OCI-LY7 (cell line): ENCODE results near the gene TRIM38. TPM values are rescaled to one million over a fixed set of nuclear protein-coding genes. Genes with fewer than 3 reads are reported as not detected.

Experiments used
- BruUV-seq: library from RNA; stranded (reverse); fragments of 400-500 nt; replicated peaks from 2 replicates; lab custom pipeline; 2021; lab: Mats Ljungman, UMichigan
- CTCF ChIA-PET: fragments of 300-600 bp; sonication (Branson Sonifier 250); formaldehyde crosslinking; loops from one replicate; lab custom pipeline; 2022; ENCODE audit warnings: antibody characterized with exemption; ENCODE audit not compliant: unreplicated experiment; lab: Charles Lee
- POLR2A ChIA-PET: fragments of 300-600 bp; sonication (Branson Sonifier 250); formaldehyde crosslinking; loops from one replicate; lab custom pipeline; 2022; ENCODE audit warnings: antibody characterized with exemption; lab: Charles Lee
- DNase-seq: peaks from one replicate; pipeline ENCODE4 v3.0.0-alpha.2; 2015; ENCODE audit warnings: low spot score
- H2AFZ ChIP-seq: fragments of 200-600 bp; sonication (generic), shearing (Covaris generic); 2 replicates; pipeline ENCODE4 v1.6.1; 2014; ENCODE audit warnings: mild to moderate bottlenecking, antibody characterized with exemption, low read length, moderate library complexity
- H3K27ac ChIP-seq: fragments of 200-600 bp; sonication (generic); 2 replicates; pipeline ENCODE4 v1.5.1; 2014; ENCODE audit warnings: mixed run types, low read depth, mild to moderate bottlenecking, moderate library complexity, low read length, inconsistent platforms; ENCODE audit not compliant: poor library complexity, severe bottlenecking
- H3K36me3 ChIP-seq: fragments of 200-600 bp; sonication (generic); 2 replicates; pipeline ENCODE4 v1.6.1; 2014; ENCODE audit warnings: mild to moderate bottlenecking, antibody characterized with exemption, low read length, moderate library complexity, mixed read lengths; ENCODE audit not compliant: insufficient read depth
- H3K4me1 ChIP-seq: fragments of 200-600 bp; sonication (generic); 2 replicates; pipeline ENCODE4 v1.5.1; 2014; ENCODE audit warnings: mild to moderate bottlenecking, low read length; ENCODE audit not compliant: insufficient read depth, poor library complexity, severe bottlenecking
- H3K4me2 ChIP-seq: fragments of 200-600 bp; sonication (generic); 2 replicates; pipeline ENCODE4 v1.6.1; 2014; ENCODE audit warnings: mild to moderate bottlenecking, low read length
- H3K4me3 ChIP-seq: fragments of 200-600 bp; sonication (generic); 2 replicates; pipeline ENCODE4 v1.5.1; 2014; ENCODE audit warnings: mild to moderate bottlenecking, low read depth, low read length; ENCODE audit not compliant: poor library complexity, severe bottlenecking
- H3K79me2 ChIP-seq: fragments of 200-600 bp; sonication (generic); 2 replicates; pipeline ENCODE4 v1.6.1; 2016; ENCODE audit warnings: low read depth, mild to moderate bottlenecking, low read length, moderate library complexity, mixed read lengths; ENCODE audit not compliant: insufficient read depth
- H3K9me2 ChIP-seq: fragments of 200-600 bp; sonication (generic); 2 replicates; pipeline ENCODE4 v1.6.1; 2016; ENCODE audit warnings: mild to moderate bottlenecking, low read length, mixed read lengths; ENCODE audit not compliant: insufficient read depth
- H3K9me3 ChIP-seq: fragments of 200-600 bp; sonication (generic); 2 replicates; pipeline ENCODE4 v1.6.1; 2014; ENCODE audit warnings: mild to moderate bottlenecking, mixed run types, low read length, mixed read lengths
- H4K20me1 ChIP-seq: fragments of 200-600 bp; sonication (generic); 2 replicates; pipeline ENCODE4 v1.6.1; 2014; ENCODE audit warnings: mild to moderate bottlenecking, antibody characterized with exemption, low read length, moderate library complexity, mixed read lengths; ENCODE audit not compliant: insufficient read depth
- CTCF ChIP-seq: fragments of 200-600 bp; sonication (generic); conservative IDR thresholded peaks from 2 replicates; pipeline ENCODE4 v1.5.1; 2014; ENCODE audit warnings: mild to moderate bottlenecking, antibody characterized with exemption, low read length, moderate library complexity, mixed read lengths
- EZH2phosphoT487 ChIP-seq: fragments of 200-600 bp; sonication (generic); IDR thresholded peaks from 2 replicates; pipeline ENCODE4 v1.6.1; 2018; ENCODE audit warnings: low read depth, borderline replicate concordance, mild to moderate bottlenecking, mixed run types, antibody characterized with exemption, low read length, moderate library complexity, mixed read lengths
- intact Hi-C: fragments of 100-400 bp; cut with micrococcal nuclease; formaldehyde crosslinking; loops from one replicate; pipeline ENCODE4 v1.10.0; 2022; ENCODE audit not compliant: unreplicated experiment
- total RNA-seq, 2 experiments: library from RNA; depleted of rRNA in 1 of 2; stranded (reverse); fragments of >200 nt in 1 of 2; shearing (Covaris generic) in 1 of 2; gene quantifications; 2 replicates each; pipeline ENCODE4 v1.2.3, GENCODE V29; 2014 to 2022

TRIM38 gene
- total RNA-seq, 2 experiments from 2014 or later: 12.8 to 14.8 TPM

GRCh38 chr6:25981568-25982263, 19.1 kb downstream of the TRIM38 start:
- TF ChIP-seq EZH2phosphoT487 (no peak), CTCF (no peak)
- no TSS peak for BruUV-seq
- no peaks in the 10 kb centered on the region for H3K9me3 ChIP-seq
- peaks cover 91% of the 10 kb centered on the region for H3K36me3 ChIP-seq
- no peaks in the 10 kb centered on the region for H3K4me1 ChIP-seq
- H4K20me1 ChIP-seq: no peaks in the 10 kb centered on the region
- peaks cover 6% of the 10 kb centered on the region; the same call in 1 of the 2 replicates for H3K79me2 ChIP-seq
- ChIA-PET POLR2A (interaction anchor here (1.1 kb wide), 1 partner anchor 14 kb away, joined by 3 read pairs; no protein-coding TSS in a partner anchor), CTCF (interaction anchor here (0.5 kb wide), 1 partner anchor 689 kb away, joined by 3 read pairs; no protein-coding TSS in a partner anchor)
- DNase-seq: no peak
- H2AFZ ChIP-seq: no peak overlapping the region
- no peaks in the 10 kb centered on the region for H3K9me2 ChIP-seq
- H3K27ac ChIP-seq: no peak overlapping the region
- no peak overlapping the region for H3K4me2 ChIP-seq
- intact Hi-C loops: no loop called here
- no peak overlapping the region for H3K4me3 ChIP-seq

- intact Hi-C loops: no loop called here
- ChIA-PET CTCF (no interaction called here), POLR2A (interaction anchor here (0.6 kb wide), 1 partner anchor 18 kb away, joined by 4 read pairs; no protein-coding TSS in a partner anchor)
- no peak for TF ChIP-seq EZH2phosphoT487
- TF ChIP-seq CTCF: no peak
- no peaks in the 10 kb centered on the region for H4K20me1 ChIP-seq
- H3K27ac ChIP-seq: no peak overlapping the region
- H3K4me1 ChIP-seq: no peaks in the 10 kb centered on the region
- H2AFZ ChIP-seq: no peak overlapping the region
- peaks cover 3% of the 10 kb centered on the region; the same call in 1 of the 2 replicates for H3K79me2 ChIP-seq
- DNase-seq: no peak
- BruUV-seq: no TSS peak
- H3K4me2 ChIP-seq: no peak overlapping the region
- H3K9me3 ChIP-seq: no peaks in the 10 kb centered on the region
- H3K9me2 ChIP-seq: no peaks in the 10 kb centered on the region
- peaks cover 84% of the 10 kb centered on the region for H3K36me3 ChIP-seq
- no peak overlapping the region for H3K4me3 ChIP-seq
Measured at GRCh38 chr6:25984265-25984664, 21.7 kb downstream of the TRIM38 start.

GRCh38 chr6:25987845-25988244, 25.2 kb downstream of the TRIM38 start:
- POLR2A ChIA-PET: interaction anchor here (2.0 kb wide), 1 partner anchor 22 kb away, joined by 13 read pairs; no protein-coding TSS in a partner anchor
- no peaks in the 10 kb centered on the region for H3K9me2 ChIP-seq
- H3K36me3 ChIP-seq: peaks cover 52% of the 10 kb centered on the region
- no peak overlapping the region for H2AFZ ChIP-seq
- CTCF ChIA-PET: no interaction called here
- intact Hi-C loops: no loop called here
- no peak for TF ChIP-seq EZH2phosphoT487
- no peak for TF ChIP-seq CTCF
- peaks cover 12% of the 10 kb centered on the region for H3K4me1 ChIP-seq
- BruUV-seq: no TSS peak
- no peak overlapping the region for H3K4me3 ChIP-seq
- no peak overlapping the region for H3K27ac ChIP-seq
- no peak overlapping the region for H3K4me2 ChIP-seq
- DNase-seq: no peak
- no peaks in the 10 kb centered on the region for H4K20me1 ChIP-seq
- H3K9me3 ChIP-seq: no peaks in the 10 kb centered on the region
- H3K79me2 ChIP-seq: no peaks in the 10 kb centered on the region
